Muscle of leg (tissue), 11 donors: ENCODE data around the gene SLC25A26. TPM values are rescaled to one million over a fixed set of nuclear protein-coding genes. Genes with fewer than 3 reads are reported as not detected.
A peak's percentile ranks its signal among the peaks of the same experiment; 100 is the strongest.
"Not testable (repeated sequence)": the region's sequence is repeated elsewhere in the genome, so short reads cannot be mapped to it uniquely, and the experiment has no call there.

ENCODE experiments used
- DNase-seq: peaks from one replicate; pipeline ENCODE4 v3.0.0; 2013
- H3K27ac ChIP-seq: one replicate; pipeline ENCODE4 v1.5.1; 2013; ENCODE audit warnings: mild to moderate bottlenecking, low read length, control low read depth
- H3K27me3 ChIP-seq: one replicate; pipeline ENCODE4 v1.6.1; 2013; ENCODE audit warnings: low read length; ENCODE audit not compliant: control insufficient read depth, insufficient read depth
- H3K36me3 ChIP-seq: one replicate; pipeline ENCODE4 v1.6.1; 2013; ENCODE audit warnings: low read length; ENCODE audit not compliant: control insufficient read depth, insufficient read depth
- H3K4me1 ChIP-seq: one replicate; pipeline ENCODE4 v1.6.1; 2013; ENCODE audit warnings: low read length; ENCODE audit not compliant: control insufficient read depth, insufficient read depth
- H3K4me3 ChIP-seq: one replicate; pipeline ENCODE4 v1.5.1; 2013; ENCODE audit warnings: low read length, control low read depth
- H3K9me3 ChIP-seq: replicated peaks from 2 replicates; pipeline ENCODE4 v1.6.1; 2013; ENCODE audit warnings: low read depth, low read length; ENCODE audit not compliant: control insufficient read depth
- WGBS: methylation state at CpG from one replicate; pipeline ENCODE4 v1.1.5; 2013; ENCODE audit warnings: missing lambda C conversion rate; ENCODE audit not compliant: insufficient coverage; 5-methylcytosine and 5-hydroxymethylcytosine counted together
- polyA plus RNA-seq, 8 donors: library from polyadenylated mRNA; unstranded; fragments of 120-200 nt; gene quantifications; one replicate each; pipeline versions ENCODE4 v1.2.1 to v1.2.3, GENCODE V29; 2013; ENCODE audit warnings: inconsistent platforms in 1 of 8, low replicate concordance in 1 of 8; ENCODE audit not compliant: insufficient read length in 8 of 8, insufficient read depth in 1 of 8
- total RNA-seq: library from RNA; stranded (reverse); fragments of 120-200 nt; gene quantifications from one replicate; pipeline ENCODE4 v1.2.4, GENCODE V29; 2013

SLC25A26 gene
- total and polyA plus RNA-seq, 9 donors = 23.9 to 34.6 (median 28.4) TPM

DNA sequence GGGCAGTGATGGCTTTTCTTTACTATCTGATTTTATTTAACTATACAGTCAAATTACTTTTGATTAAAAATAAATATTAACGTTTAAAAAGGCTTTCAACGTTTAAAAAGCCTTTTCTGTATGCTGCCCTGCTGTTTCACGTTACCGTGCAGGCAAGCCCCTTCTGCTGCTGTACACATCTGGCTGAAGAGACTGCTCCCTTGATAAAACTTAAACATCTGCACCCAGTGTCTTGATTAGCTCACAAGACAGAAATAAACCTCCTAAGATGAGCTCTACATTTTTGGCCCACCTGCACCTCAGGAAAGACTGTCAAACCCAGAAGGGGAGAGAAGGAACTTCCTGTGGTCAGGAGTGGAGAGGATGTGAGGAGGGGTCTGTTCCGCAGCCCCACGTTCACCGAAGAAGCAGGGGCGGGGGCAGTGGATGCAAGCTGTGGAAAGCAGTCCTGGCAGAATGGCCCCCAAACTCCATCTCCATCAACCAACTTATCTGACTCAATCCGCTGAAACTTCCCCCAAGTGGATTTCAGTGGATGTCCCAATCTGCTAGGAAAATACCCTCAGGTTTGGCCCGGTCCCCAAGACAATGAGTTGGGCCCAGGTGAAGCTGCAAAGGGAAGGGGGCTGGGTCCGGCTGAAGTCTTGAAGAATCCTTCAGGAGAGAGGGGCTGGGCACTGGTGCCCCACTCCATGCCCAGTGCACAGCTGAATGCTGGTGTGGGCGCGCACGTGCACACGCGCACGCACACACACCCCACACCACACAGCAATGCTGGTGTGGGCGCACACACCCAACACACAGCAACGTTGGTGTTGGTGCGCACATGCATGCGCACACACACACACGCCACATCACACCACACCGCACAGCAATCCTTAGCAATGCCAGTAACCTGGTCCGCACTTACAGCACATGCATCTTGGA, 191.4 kb downstream of the SLC25A26 start:
- Histone ChIP-seq H3K36me3 (peaks cover 82% of the 10 kb centered on the region), H3K4me3 (no peak overlapping the region), H3K27ac (peak overlapping the region; percentile 47), H3K27me3 (no peaks in the 10 kb centered on the region), H3K9me3 (no peaks in the 10 kb centered on the region), H3K4me1 (peaks cover 49% of the 10 kb centered on the region)
- 81% methylated on average over 18 of the region's 24 CpGs for WGBS
- peak; percentile 64 for DNase-seq

GRCh38 chr3:66413151-66413751, 192.4 kb downstream of the SLC25A26 start:
- H3K36me3 ChIP-seq = peaks cover 71% of the 10 kb centered on the region
- no peak overlapping the region for H3K27ac ChIP-seq
- H3K4me1 ChIP-seq = peaks cover 40% of the 10 kb centered on the region

GRCh38 chr3:66414846-66415245, 194.0 kb downstream of the SLC25A26 start:
- Histone ChIP-seq H3K27me3 (no peaks in the 10 kb centered on the region), H3K4me1 (peaks cover 43% of the 10 kb centered on the region), H3K4me3 (no peak overlapping the region), H3K27ac (no peak overlapping the region), H3K9me3 (no peaks in the 10 kb centered on the region), H3K36me3 (peaks cover 58% of the 10 kb centered on the region)
- 67% methylated on average over 2 of the region's 5 CpGs for WGBS
- no peak for DNase-seq

More at GRCh38 chr3:66413151-66413751, 192.4 kb downstream of the SLC25A26 start:
- WGBS = no CpG with 5 or more reads among the region's 7 CpGs
- H3K27me3 ChIP-seq = no peaks in the 10 kb centered on the region
- DNase-seq = no peak
- no peaks in the 10 kb centered on the region for H3K9me3 ChIP-seq
- H3K4me3 ChIP-seq = no peak overlapping the region

DNA sequence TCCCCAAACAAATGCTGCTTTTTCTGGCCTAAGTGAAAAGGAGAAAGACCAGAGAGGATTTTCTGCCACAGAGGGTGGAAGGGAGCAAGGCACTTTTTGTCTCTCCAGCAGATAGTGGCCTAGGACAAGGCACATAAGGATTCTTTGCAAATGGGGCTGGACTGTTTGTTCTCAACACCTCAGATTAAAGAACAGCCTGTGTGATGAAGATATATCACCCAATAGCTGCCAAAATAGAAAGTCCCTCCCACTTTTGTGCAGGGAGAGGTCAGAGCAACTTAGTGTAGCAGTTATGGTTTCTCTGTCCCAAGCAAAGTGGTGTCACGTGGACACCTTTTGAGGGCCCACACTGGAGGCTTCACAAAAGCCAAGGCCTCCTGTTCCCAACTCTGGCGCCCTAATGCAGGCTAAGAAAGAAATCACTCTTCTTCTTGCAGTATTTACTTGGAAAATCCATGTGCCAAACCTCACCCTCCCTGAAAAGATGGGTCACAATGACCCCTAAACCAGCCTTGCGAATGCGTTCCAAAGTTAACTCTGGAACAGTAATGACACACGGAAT, 195.1 kb downstream of the SLC25A26 start:
- H3K36me3 ChIP-seq = peaks cover 53% of the 10 kb centered on the region
- no peak overlapping the region for H3K27ac ChIP-seq

DNA sequence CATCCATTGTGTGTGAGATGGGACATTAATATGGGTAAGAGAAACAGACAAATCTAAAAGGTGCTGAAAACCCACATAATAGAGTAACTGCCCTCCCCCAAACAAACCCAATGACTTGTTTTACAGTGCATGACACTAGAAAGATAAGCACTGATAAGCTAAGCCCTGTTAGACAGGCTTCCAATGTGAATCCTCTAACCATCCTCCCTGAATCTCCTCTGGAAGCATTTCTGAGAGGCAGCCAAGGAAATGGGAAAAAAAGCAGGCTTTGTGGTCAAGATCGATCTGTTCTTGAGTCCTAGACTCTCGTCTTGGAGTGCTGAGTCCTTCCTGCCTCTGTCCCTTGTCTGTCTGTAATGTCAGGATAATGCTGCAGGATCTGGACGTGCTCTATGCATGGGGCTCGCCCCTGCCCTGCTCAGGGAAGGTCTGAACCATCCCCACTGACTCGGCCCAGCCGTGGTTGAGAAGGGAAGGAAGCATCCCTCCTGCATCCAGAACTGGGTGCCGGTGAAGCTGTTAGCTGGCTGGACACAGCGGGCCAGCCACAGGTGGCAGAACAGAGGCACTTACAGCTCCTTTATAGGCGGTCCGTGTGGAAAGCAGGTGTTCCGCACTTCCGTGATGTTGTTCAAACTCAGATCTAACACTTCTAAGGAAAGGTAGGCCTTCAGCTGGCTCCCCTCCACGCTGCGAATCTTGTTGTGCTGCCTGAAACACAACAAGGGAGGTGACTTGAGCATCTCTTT, 195.9 kb downstream of the SLC25A26 start:
- peaks cover 4% of the 10 kb centered on the region for H3K9me3 ChIP-seq
- H3K27me3 ChIP-seq = no peaks in the 10 kb centered on the region
- H3K27ac ChIP-seq = no peak overlapping the region
- peaks cover 46% of the 10 kb centered on the region for H3K36me3 ChIP-seq
- 46% methylated on average over 12 of the region's 14 CpGs for WGBS
- no peak overlapping the region for H3K4me3 ChIP-seq
- peaks cover 32% of the 10 kb centered on the region for H3K4me1 ChIP-seq
- DNase-seq = no peak

More for the DNA sequence above, 195.1 kb downstream of the SLC25A26 start:
- Histone ChIP-seq H3K4me1 (peaks cover 37% of the 10 kb centered on the region), H3K9me3 (no peaks in the 10 kb centered on the region), H3K27me3 (no peaks in the 10 kb centered on the region), H3K4me3 (no peak overlapping the region)
- 56% methylated on average over 5 of the region's 5 CpGs for WGBS
- no peak for DNase-seq

DNA sequence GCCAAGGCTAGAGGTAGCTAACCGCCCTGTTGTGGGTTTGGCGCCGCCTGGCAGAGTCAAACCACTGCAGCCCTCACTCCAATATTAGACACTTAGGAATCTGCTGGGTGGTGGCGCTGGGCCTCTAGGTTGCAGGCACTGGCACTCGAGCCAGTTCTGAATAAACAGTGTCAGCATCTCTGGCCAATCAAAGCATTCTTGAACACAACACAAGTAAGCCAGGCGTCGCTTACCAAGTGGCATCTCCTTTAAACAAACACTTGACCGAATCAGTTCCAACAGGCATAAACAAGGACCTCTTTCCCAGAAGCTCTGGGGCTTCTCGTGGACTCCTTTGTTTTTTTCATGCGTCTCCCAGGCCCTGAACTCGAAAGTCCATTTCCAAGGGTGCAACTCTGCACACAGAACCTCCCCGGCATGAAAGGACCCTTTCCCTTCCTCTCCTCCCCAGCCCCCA, 197.7 kb downstream of the SLC25A26 start:
- 78% methylated on average over 6 of the region's 12 CpGs for WGBS
- no peak for DNase-seq
- Histone ChIP-seq H3K4me1 (peaks cover 19% of the 10 kb centered on the region), H3K36me3 (peaks cover 32% of the 10 kb centered on the region), H3K27ac (peak overlapping the region; percentile 43), H3K9me3 (peaks cover 7% of the 10 kb centered on the region), H3K4me3 (no peak overlapping the region), H3K27me3 (no peaks in the 10 kb centered on the region)

DNA sequence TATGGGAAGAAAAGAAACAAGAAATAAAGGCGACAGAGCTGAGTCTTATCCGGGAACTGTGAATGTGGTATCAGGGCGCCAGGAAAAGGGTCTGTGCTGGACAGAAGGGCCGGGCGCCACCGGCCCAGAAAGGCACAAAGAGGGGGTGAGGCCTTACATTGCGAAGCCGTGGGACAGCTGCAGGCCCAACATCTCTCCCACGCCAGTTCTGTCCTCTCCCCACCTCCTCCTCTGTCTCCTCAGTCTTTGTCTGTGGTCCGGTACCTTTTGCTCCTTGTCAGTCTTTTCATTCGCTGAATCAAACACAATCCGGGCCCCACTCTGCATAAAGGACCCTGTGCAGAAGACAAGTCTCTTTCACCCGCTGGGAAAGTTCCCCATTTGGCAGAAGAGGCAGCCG, 198.2 kb downstream of the SLC25A26 start:
- Histone ChIP-seq H3K4me1 (peaks cover 21% of the 10 kb centered on the region), H3K27ac (peak overlapping the region; percentile 43), H3K4me3 (no peak overlapping the region)

GRCh38 chr3:66421144-66421543, 200.3 kb downstream of the SLC25A26 start:
- Histone ChIP-seq H3K4me1 (peaks cover 38% of the 10 kb centered on the region), H3K36me3 (peaks cover 19% of the 10 kb centered on the region)
- DNase-seq, H3K27me3 ChIP-seq, H3K9me3 ChIP-seq, H3K4me3 ChIP-seq, H3K27ac ChIP-seq: not testable (repeated sequence)
- WGBS = 100% methylated on average over 3 of the region's 3 CpGs

More for the DNA sequence above, 198.2 kb downstream of the SLC25A26 start:
- Histone ChIP-seq H3K27me3 (no peaks in the 10 kb centered on the region), H3K9me3 (peaks cover 7% of the 10 kb centered on the region), H3K36me3 (peaks cover 32% of the 10 kb centered on the region)
- 77% methylated on average over 14 of the region's 14 CpGs for WGBS
- no peak for DNase-seq

DNA sequence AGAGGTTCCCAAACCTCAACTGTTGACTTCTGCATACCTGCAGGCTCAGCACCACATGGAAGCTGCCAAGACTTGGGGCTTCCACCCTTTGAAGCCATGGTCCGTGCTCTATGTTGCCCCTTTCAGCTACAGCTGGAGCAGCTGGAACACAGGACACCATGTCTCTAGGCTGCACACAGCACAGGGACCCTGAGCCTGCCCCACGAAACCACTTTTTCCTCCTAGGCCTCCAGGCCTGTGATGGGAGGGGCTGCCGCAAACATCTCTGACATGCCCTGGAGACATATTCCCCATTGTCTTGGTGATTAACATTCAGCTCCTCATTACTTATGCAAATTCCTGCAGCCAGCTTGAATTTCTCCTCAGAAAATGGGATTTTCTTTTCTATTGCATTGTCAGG, 201.1 kb downstream of the SLC25A26 start:
- H3K36me3 ChIP-seq = peaks cover 14% of the 10 kb centered on the region
- DNase-seq, H3K27me3 ChIP-seq, H3K9me3 ChIP-seq, H3K27ac ChIP-seq, H3K4me3 ChIP-seq: not testable (repeated sequence)
- WGBS = 100% methylated on average over 2 of the region's 3 CpGs
- peaks cover 38% of the 10 kb centered on the region for H3K4me1 ChIP-seq
